Epithelial cell of proximal tubule (primary cell): ENCODE data around the gene YJU2. TPM values are rescaled to one million over a fixed set of nuclear protein-coding genes. Genes with fewer than 3 reads are reported as not detected.
"Not testable (repeated sequence)": the region's sequence is repeated elsewhere in the genome, so short reads cannot be mapped to it uniquely, and the experiment has no call there.

Experiments
- DNase-seq: peaks from one replicate; pipeline ENCODE4 v3.0.0-alpha.2; 2011; ENCODE audit warnings: low read depth
- H3K4me3 ChIP-seq: 2 replicates; pipeline ENCODE4 v1.5.1; 2011; ENCODE audit warnings: low read depth, mild to moderate bottlenecking, low read length
- CTCF ChIP-seq: conservative IDR thresholded peaks from 2 replicates; pipeline ENCODE4 v1.5.1; 2012; ENCODE audit warnings: low read depth, mild to moderate bottlenecking, low read length
- total RNA-seq: library from RNA; depleted of rRNA; stranded (reverse); fragments of >200 nt; gene quantifications from 2 replicates; pipeline ENCODE4 v1.2.3, GENCODE V29; 2015

The YJU2 gene
- total RNA-seq, 1 donor from 2014 or later = 34.3 TPM

GRCh38 chr19:4284176-4284958 lies 37.5 kb downstream of the YJU2 start:
- TF ChIP-seq CTCF = no peak
- H3K4me3 ChIP-seq = no peak overlapping the region
- DNase-seq = no peak

- no peak overlapping the region for H3K4me3 ChIP-seq
- TF ChIP-seq CTCF = no peak
- no peak for DNase-seq
Measured at GRCh38 chr19:4284974-4285373, 38.1 kb downstream of the YJU2 start.

- not testable (repeated sequence) for DNase-seq, H3K4me3 ChIP-seq
Measured at GRCh38 chr19:4286141-4286540, 39.3 kb downstream of the YJU2 start.

- no peak for DNase-seq
- no peak overlapping the region for H3K4me3 ChIP-seq
- TF ChIP-seq CTCF = no peak
Measured at GRCh38 chr19:4288091-4288777, 41.4 kb downstream of the YJU2 start.

- DNase-seq = no peak
- H3K4me3 ChIP-seq = no peak overlapping the region
- TF ChIP-seq CTCF = no peak
Measured at GRCh38 chr19:4291184-4291732, 44.4 kb downstream of the YJU2 start.

GRCh38 chr19:4292515-4292914 lies 45.6 kb downstream of the YJU2 start:
- DNase-seq = no peak
- no peak for TF ChIP-seq CTCF
- no peak overlapping the region for H3K4me3 ChIP-seq

GRCh38 chr19:4294389-4294788 lies 47.5 kb downstream of the YJU2 start:
- no peak overlapping the region for H3K4me3 ChIP-seq
- TF ChIP-seq CTCF = no peak
- DNase-seq = no peak
